ENCODE data around the gene FGF11.

FGF11 gene

DNA sequence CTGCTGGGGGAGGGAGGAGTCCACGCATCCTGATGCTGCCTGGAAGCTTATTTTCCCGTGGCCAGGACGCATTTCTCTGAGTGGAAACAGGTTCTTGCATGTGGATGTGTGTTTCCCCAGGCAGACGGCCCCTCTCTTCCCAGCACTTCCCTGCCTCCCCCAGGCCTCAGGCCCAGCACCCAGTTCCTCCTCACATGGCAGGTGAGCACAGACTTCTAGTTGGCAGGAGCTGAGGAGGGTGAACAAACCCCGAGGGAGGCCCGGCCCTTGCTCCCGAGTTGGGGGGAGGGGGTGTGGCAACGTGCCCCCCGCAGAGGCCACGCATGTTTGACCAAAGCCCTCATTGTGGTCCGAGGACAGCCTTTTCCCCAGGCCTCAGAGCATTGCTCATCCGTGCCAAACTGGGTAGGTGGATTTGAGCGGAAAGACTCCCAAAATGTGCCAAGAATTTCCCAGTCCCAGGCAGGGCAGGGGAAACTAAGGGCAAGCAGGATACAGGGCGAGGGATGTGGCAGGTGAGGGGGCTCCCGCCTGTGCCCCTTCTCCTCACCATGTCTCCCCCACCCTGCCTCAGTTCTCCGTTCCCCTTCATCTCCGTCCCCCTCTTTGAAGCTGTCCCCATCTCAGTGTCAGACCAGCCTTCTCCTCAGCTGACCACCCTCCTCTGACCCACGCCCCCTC lies 20.7 kb upstream of the FGF11 start:
- Mint-ChIP-seq H3K4me3 (no peak overlapping the region), H3K4me1 (ENCODE audit: low read depth) (no peaks in the 10 kb centered on the region), H3K27me3 (no peaks in the 10 kb centered on the region), H3K27ac (no peak overlapping the region), H3K9me3 (no peaks in the 10 kb centered on the region), H3K36me3 (ENCODE audit: low read depth) (no peaks in the 10 kb centered on the region)

DNA sequence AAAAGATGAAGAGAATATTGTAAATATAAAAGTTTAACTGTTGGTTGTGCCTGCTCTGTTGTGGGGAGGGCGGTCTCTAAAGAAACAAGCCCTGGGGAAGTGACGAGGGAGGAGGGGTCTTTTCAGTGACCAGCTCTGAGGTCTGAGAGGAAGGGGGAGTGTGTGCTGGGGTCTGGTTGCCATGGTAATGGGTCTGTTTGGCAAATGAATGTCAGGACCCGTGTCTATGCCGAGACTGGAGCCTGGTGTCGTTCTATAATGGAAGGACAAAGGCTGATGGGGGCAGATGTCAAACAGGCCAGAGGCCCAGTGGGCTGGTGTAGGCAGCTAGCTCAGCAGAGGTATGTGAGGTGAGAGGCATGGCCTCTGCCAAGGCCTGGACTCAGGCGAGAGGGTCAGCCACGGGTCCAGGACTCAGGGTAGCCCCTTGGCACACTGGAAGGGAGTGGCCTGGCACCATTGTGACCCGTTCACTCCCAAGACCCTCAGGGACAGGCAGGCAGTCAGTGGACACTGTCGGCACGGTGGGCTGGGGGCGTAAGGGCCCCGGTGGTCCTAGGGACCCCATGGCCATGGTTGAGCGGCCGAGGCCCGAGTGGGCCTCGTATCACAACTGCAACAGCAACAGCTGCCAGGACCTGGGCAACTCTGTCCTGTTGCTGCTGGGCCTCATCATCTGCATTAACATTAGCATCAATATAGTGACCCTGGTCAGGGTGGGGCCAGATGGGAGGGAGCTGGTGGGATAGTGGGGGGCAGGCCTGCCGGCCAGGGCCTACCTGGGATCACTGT lies 19.3 kb upstream of the FGF11 start, which contains the start of gene SPEM1:
Gene SPEM1, plus strand, starts transcription at position 506 of the 792 bp plus-strand sequence. Its CDS starts 61 bp downstream, at position 567.
- no peaks in the 10 kb centered on the region for H3K4me1 Mint-ChIP-seq (ENCODE audit: low read depth)
- H3K27ac Mint-ChIP-seq: no peak within 1 kb of the TSS
- H3K4me3 Mint-ChIP-seq: no peak within 1 kb of the TSS
- H3K9me3 Mint-ChIP-seq: no peaks in the 10 kb centered on the region
- no peaks in the 10 kb centered on the region for H3K36me3 Mint-ChIP-seq (ENCODE audit: low read depth)
- H3K27me3 Mint-ChIP-seq: no peaks in the 10 kb centered on the region

DNA sequence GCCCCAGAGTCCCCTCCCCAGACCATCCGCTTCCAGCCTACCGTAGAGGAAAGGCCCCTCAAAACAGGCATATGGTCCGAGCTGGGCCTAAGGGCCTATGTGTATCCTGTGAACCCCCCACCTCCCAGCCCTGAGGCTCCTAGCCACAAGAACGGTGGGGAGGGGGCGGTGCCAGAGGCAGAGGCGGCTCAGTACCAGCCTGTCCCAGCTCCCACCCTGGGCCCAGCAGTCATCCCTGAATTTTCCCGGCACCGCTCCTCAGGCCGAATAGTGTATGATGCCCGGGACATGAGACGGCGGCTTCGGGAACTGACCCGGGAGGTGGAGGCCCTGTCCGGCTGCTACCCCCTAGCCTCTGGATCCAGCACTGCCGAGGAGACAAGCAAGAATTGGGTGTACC lies 18.1 kb upstream of the FGF11 start:
- no peak overlapping the region for H3K4me3 Mint-ChIP-seq
- H3K4me1 Mint-ChIP-seq (ENCODE audit: low read depth): no peaks in the 10 kb centered on the region
- no peaks in the 10 kb centered on the region for H3K36me3 Mint-ChIP-seq (ENCODE audit: low read depth)
- H3K27ac Mint-ChIP-seq: no peak overlapping the region
- no peaks in the 10 kb centered on the region for H3K9me3 Mint-ChIP-seq
- H3K27me3 Mint-ChIP-seq: no peaks in the 10 kb centered on the region

- no peaks in the 10 kb centered on the region for H3K4me1 Mint-ChIP-seq (ENCODE audit: low read depth)
- no peak overlapping the region for H3K4me3 Mint-ChIP-seq
- H3K9me3 Mint-ChIP-seq: no peaks in the 10 kb centered on the region
- H3K36me3 Mint-ChIP-seq (ENCODE audit: low read depth): no peaks in the 10 kb centered on the region
- H3K27me3 Mint-ChIP-seq: no peaks in the 10 kb centered on the region
- H3K27ac Mint-ChIP-seq: no peak overlapping the region
These were observed 15.6 kb upstream of the FGF11 start for GRCh38 chr17:7423679-7424078.

DNA sequence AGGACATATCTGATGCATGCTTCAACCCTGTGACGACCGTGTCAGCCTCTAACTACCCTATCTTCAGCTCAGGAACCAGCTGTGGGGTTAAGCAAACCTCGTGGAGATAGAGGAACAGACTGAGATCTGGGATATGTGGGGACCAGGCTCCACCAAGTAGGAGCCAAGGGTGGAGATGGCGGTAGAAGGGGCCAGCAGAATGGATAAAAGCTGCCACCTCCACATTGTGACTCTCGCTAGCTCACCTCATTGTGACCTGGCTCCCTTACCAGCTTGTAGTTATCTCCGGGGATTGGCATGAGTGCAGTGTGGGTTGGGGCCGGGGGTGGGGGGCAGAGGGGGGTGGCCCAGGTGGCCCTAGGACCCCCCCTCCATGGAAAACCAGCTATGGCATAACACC lies 14.0 kb upstream of the FGF11 start, which contains the start of gene SPEM2:
Gene SPEM2, plus strand, starts transcription at position 301 of the 400 bp plus-strand sequence. Its CDS starts 73 bp downstream, at position 374.
- Mint-ChIP-seq H3K4me3 (no peak within 1 kb of the TSS), H3K27ac (peak within 1 kb of the TSS; percentile 0), H3K27me3 (no peaks in the 10 kb centered on the region), H3K36me3 (ENCODE audit: low read depth) (no peaks in the 10 kb centered on the region), H3K9me3 (no peaks in the 10 kb centered on the region), H3K4me1 (ENCODE audit: low read depth) (no peaks in the 10 kb centered on the region)

GRCh38 chr17:7425756-7426155 lies 13.6 kb upstream of the FGF11 start:
- Mint-ChIP-seq H3K27me3 (no peaks in the 10 kb centered on the region), H3K27ac (no peak overlapping the region), H3K4me3 (no peak overlapping the region), H3K4me1 (ENCODE audit: low read depth) (no peaks in the 10 kb centered on the region), H3K9me3 (no peaks in the 10 kb centered on the region), H3K36me3 (ENCODE audit: low read depth) (no peaks in the 10 kb centered on the region)

DNA sequence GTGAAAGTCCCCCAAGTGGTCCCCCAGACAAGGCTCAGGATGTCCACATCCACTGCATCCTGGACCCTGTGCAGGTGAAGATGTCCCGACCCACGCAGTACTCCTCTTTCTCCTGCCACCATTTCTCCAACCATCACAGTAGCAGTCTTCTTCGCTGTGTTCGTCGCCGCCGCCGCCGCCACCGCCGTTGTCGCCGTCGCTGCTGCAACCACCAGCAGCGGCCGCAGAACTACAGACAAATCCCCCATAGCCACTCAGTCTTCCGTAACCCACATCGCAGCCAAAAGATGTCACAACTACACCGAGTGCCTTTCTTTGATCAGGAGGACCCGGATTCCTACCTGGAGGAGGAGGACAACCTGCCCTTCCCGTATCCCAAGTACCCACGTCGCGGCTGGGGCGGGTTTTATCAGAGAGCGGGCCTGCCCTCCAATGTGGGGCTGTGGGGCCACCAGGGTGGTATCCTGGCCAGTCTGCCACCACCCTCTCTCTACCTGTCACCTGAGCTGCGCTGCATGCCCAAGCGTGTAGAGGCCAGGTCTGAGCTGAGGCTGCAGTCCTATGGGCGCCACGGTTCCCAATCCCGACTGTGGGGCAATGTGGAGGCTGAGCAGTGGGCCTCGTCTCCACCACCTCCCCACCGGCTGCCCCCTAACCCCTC lies 13.0 kb upstream of the FGF11 start:
- H3K9me3 Mint-ChIP-seq: no peaks in the 10 kb centered on the region
- no peak overlapping the region for H3K27ac Mint-ChIP-seq
- H3K36me3 Mint-ChIP-seq (ENCODE audit: low read depth): no peaks in the 10 kb centered on the region
- H3K27me3 Mint-ChIP-seq: no peaks in the 10 kb centered on the region
- H3K4me3 Mint-ChIP-seq: no peak overlapping the region
- H3K4me1 Mint-ChIP-seq (ENCODE audit: low read depth): no peaks in the 10 kb centered on the region

GRCh38 chr17:7426896-7427489 lies 12.3 kb upstream of the FGF11 start:
- H3K4me3 Mint-ChIP-seq: no peak overlapping the region
- H3K9me3 Mint-ChIP-seq: no peaks in the 10 kb centered on the region
- H3K27me3 Mint-ChIP-seq: no peaks in the 10 kb centered on the region
- H3K27ac Mint-ChIP-seq: no peak overlapping the region
- H3K36me3 Mint-ChIP-seq (ENCODE audit: low read depth): no peaks in the 10 kb centered on the region
- H3K4me1 Mint-ChIP-seq (ENCODE audit: low read depth): no peaks in the 10 kb centered on the region

GRCh38 chr17:7427549-7427948 lies 11.8 kb upstream of the FGF11 start:
- no peaks in the 10 kb centered on the region for H3K4me1 Mint-ChIP-seq (ENCODE audit: low read depth)
- no peaks in the 10 kb centered on the region for H3K36me3 Mint-ChIP-seq (ENCODE audit: low read depth)
- H3K9me3 Mint-ChIP-seq: no peaks in the 10 kb centered on the region
- no peak overlapping the region for H3K4me3 Mint-ChIP-seq
- no peak overlapping the region for H3K27ac Mint-ChIP-seq
- no peaks in the 10 kb centered on the region for H3K27me3 Mint-ChIP-seq

- Mint-ChIP-seq H3K9me3 (no peaks in the 10 kb centered on the region), H3K27me3 (no peaks in the 10 kb centered on the region), H3K4me3 (no peak within 1 kb of the TSS), H3K36me3 (ENCODE audit: low read depth) (no peaks in the 10 kb centered on the region), H3K4me1 (ENCODE audit: low read depth) (no peaks in the 10 kb centered on the region), H3K27ac (no peak within 1 kb of the TSS)
These were observed 10.8 kb upstream of the FGF11 start, which contains the start of gene SPEM3 for GRCh38 chr17:7428557-7428956. Gene SPEM3 (plus strand): TSS chr17:7428857. CDS start chr17:7428903, 46 bp downstream.

GRCh38 chr17:7429722-7430121 lies 9.6 kb upstream of the FGF11 start:
- no peaks in the 10 kb centered on the region for H3K36me3 Mint-ChIP-seq (ENCODE audit: low read depth)
- H3K27ac Mint-ChIP-seq: no peak overlapping the region
- H3K4me1 Mint-ChIP-seq (ENCODE audit: low read depth): no peaks in the 10 kb centered on the region
- H3K4me3 Mint-ChIP-seq: no peak overlapping the region
- no peaks in the 10 kb centered on the region for H3K27me3 Mint-ChIP-seq
- H3K9me3 Mint-ChIP-seq: no peaks in the 10 kb centered on the region

DNA sequence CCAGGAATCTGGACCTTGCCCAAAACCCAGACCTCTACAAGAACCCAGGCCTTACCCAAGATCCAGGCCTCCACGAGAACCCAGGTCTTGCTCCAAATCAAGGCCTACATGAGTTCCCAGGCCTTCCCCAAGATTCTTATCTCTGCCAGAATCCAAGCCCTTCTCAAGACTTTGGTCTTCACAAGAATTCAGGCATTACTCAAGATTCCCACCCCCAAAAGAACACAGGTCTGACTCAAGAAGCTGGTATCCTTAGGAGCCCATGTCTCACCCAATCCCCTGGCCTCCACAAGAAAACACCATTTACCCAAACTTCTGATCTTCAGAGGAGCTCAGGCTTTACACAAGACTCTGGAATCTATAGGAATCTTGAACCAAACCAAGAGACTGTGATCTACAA lies 8.1 kb upstream of the FGF11 start:
- Mint-ChIP-seq H3K4me1 (ENCODE audit: low read depth) (peaks cover 11% of the 10 kb centered on the region), H3K36me3 (ENCODE audit: low read depth) (no peaks in the 10 kb centered on the region)

GRCh38 chr17:7432296-7432695 lies 7.0 kb upstream of the FGF11 start:
- Mint-ChIP-seq H3K9me3 (no peaks in the 10 kb centered on the region), H3K27ac (no peak overlapping the region), H3K4me3 (no peak overlapping the region), H3K36me3 (ENCODE audit: low read depth) (no peaks in the 10 kb centered on the region), H3K27me3 (no peaks in the 10 kb centered on the region), H3K4me1 (ENCODE audit: low read depth) (peaks cover 19% of the 10 kb centered on the region)

More for the DNA sequence above, 8.1 kb upstream of the FGF11 start:
- Mint-ChIP-seq H3K27me3 (no peaks in the 10 kb centered on the region), H3K4me3 (no peak overlapping the region), H3K27ac (no peak overlapping the region), H3K9me3 (no peaks in the 10 kb centered on the region)

DNA sequence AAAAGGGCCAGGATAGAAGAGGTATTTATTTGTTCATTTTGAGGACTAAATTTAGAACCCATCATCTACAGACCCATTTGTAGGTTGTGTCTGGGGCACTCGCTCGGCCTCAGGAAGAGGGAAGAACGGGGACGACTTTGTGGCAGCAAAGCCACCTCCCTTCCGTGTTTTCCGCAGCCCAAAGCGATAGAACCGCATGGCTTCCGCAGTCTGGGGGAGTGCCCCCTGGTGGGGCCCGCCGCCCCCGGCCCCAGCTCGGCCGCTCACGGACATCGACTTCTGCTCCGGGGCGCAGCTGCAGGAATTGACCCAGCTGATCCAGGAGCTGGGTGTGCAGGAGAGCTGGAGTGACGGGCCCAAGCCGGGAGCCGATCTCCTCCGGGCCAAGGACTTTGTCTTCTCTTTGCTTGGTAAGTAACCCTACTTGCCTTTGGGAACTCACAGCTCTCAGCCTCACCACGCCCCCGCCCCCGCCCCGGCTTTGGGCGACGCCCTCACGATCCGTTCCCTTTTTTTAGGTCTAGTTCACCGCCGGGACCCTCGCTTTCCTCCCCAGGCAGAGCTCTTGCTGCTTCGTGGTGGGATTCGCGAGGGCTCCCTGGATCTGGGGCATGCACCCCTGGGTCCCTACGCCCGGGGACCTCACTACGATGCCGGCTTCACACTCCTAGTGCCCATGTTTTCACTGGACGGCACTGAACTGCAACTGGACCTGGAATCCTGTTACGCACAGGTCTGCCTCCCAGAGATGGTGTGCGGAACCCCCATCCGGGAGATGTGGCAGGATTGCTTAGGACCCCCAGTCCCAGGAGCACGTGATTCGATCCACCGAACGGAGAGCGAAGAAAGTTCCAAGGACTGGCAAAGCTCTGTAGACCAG lies 3.4 kb upstream of the FGF11 start:
- Mint-ChIP-seq H3K27me3 (peaks cover 17% of the 10 kb centered on the region), H3K9me3 (no peaks in the 10 kb centered on the region), H3K4me3 (peak overlapping the region; percentile 92), H3K36me3 (ENCODE audit: low read depth) (peaks cover 4% of the 10 kb centered on the region), H3K27ac (peak overlapping the region; percentile 95), H3K4me1 (ENCODE audit: low read depth) (peaks cover 49% of the 10 kb centered on the region)
